Liver (tissue), 9 donors: ENCODE results near the gene IQGAP2. TPM values are rescaled to one million over a fixed set of nuclear protein-coding genes. Genes with fewer than 3 reads are reported as not detected.

Experiments
- DNase-seq: peaks from one replicate; pipeline ENCODE4 v3.0.0-alpha.2; 2017; ENCODE audit warnings: low spot score
- H3K27ac ChIP-seq, 2 donors: one replicate each; pipeline ENCODE4 v1.7.0; 2013; ENCODE audit warnings: inconsistent platforms in 2 of 2, low read length in 2 of 2, control low read depth in 1 of 2, low read depth in 1 of 2, mild to moderate bottlenecking in 1 of 2
- H3K27me3 ChIP-seq, 4 donors: one replicate each; pipeline versions ENCODE4 v1.6.1 to v1.7.0; 2013; ENCODE audit warnings: low read length in 3 of 4, inconsistent platforms in 1 of 4, mild to moderate bottlenecking in 1 of 4, moderate library complexity in 1 of 4; ENCODE audit not compliant: control insufficient read depth in 4 of 4, insufficient read depth in 4 of 4
- H3K36me3 ChIP-seq, 4 donors: one replicate each; pipeline versions ENCODE4 v1.6.1 to v1.7.0; 2013; ENCODE audit warnings: low read length in 3 of 4, mild to moderate bottlenecking in 3 of 4, low read depth in 1 of 4, moderate library complexity in 1 of 4; ENCODE audit not compliant: control insufficient read depth in 4 of 4, insufficient read depth in 3 of 4
- H3K4me1 ChIP-seq, 4 donors: one replicate each; pipeline versions ENCODE4 v1.6.1 to v1.7.0; 2013; ENCODE audit warnings: low read length in 3 of 4, mild to moderate bottlenecking in 3 of 4, moderate library complexity in 1 of 4; ENCODE audit not compliant: control insufficient read depth in 4 of 4, insufficient read depth in 4 of 4
- H3K4me3 ChIP-seq, 3 donors: one replicate each; pipeline versions ENCODE4 v1.6.1 to v1.7.0; 2013; ENCODE audit warnings: low read length in 3 of 3, control low read depth in 1 of 3, low read depth in 1 of 3, mild to moderate bottlenecking in 1 of 3
- H3K9ac ChIP-seq, 2 donors: one replicate each; pipeline ENCODE4 v1.7.0; 2013; ENCODE audit warnings: low read length in 2 of 2, mild to moderate bottlenecking in 2 of 2, moderate library complexity in 2 of 2, control low read depth in 1 of 2, low read depth in 1 of 2
- H3K9me3 ChIP-seq, 4 donors: one replicate each; pipeline versions ENCODE4 v1.6.1 to v1.7.0; 2013; ENCODE audit warnings: low read length in 3 of 4; ENCODE audit not compliant: control insufficient read depth in 4 of 4
- EGR1 ChIP-seq, 2 donors: IDR thresholded peaks; 2 replicates each; pipeline ENCODE4 v1.6.1; 2016 to 2018; ENCODE audit warnings: antibody characterized with exemption in 2 of 2, low read depth in 2 of 2
- FOXA1 ChIP-seq: IDR thresholded peaks from 2 replicates; pipeline ENCODE4 v1.6.1; 2016; ENCODE audit warnings: antibody characterized with exemption
- FOXA2 ChIP-seq: IDR thresholded peaks from 2 replicates; pipeline ENCODE4 v1.6.1; 2016; ENCODE audit warnings: antibody characterized with exemption
- GABPA ChIP-seq, 2 donors: IDR thresholded peaks in 1 of 2; conservative IDR thresholded peaks in 1 of 2; 2 replicates each; pipeline ENCODE4 v1.6.1; 2016; ENCODE audit warnings: antibody characterized with exemption in 2 of 2, mild to moderate bottlenecking in 1 of 2, moderate library complexity in 1 of 2
- HNF4A ChIP-seq, 2 donors: conservative IDR thresholded peaks; 2 replicates each; pipeline ENCODE4 v1.6.1; 2016; ENCODE audit warnings: antibody characterized with exemption in 2 of 2, mild to moderate bottlenecking in 2 of 2
- HNF4G ChIP-seq: IDR thresholded peaks from 2 replicates; pipeline ENCODE4 v1.6.1; 2016; ENCODE audit warnings: antibody characterized with exemption
- JUND ChIP-seq, 2 donors: IDR thresholded peaks; 2 replicates each; pipeline ENCODE4 v1.6.1; 2016; ENCODE audit warnings: antibody characterized with exemption in 2 of 2
- NR2F2 ChIP-seq: IDR thresholded peaks from 2 replicates; pipeline ENCODE4 v1.6.1; 2016; ENCODE audit warnings: antibody characterized with exemption
- RAD21 ChIP-seq, 2 donors: IDR thresholded peaks; 2 replicates each; pipeline ENCODE4 v1.6.1; 2016; ENCODE audit warnings: antibody characterized with exemption in 2 of 2, mild to moderate bottlenecking in 2 of 2
- RXRA ChIP-seq, 2 donors: IDR thresholded peaks; 2 replicates each; pipeline ENCODE4 v1.6.1; 2017 to 2018; ENCODE audit warnings: antibody characterized with exemption in 2 of 2, mild to moderate bottlenecking in 1 of 2
- SP1 ChIP-seq: IDR thresholded peaks from 2 replicates; pipeline ENCODE4 v1.6.1; 2018; ENCODE audit warnings: antibody characterized with exemption, mild to moderate bottlenecking
- TAF1 ChIP-seq: conservative IDR thresholded peaks from 2 replicates; pipeline ENCODE4 v1.6.1; 2016; ENCODE audit warnings: antibody characterized with exemption, mild to moderate bottlenecking
- YY1 ChIP-seq: IDR thresholded peaks from 2 replicates; pipeline ENCODE4 v1.6.1; 2016; ENCODE audit warnings: antibody characterized with exemption, mild to moderate bottlenecking
- WGBS: extraction: QIAGEN DNeasy Blood & Tissue Kit; methylation state at CpG from one replicate; pipeline ENCODE4 v1.1.7; 2013; 5-methylcytosine and 5-hydroxymethylcytosine counted together
- polyA plus RNA-seq, 2 donors: library from polyadenylated mRNA; stranded (reverse) in 1 of 2; unstranded in 1 of 2; fragments of 200-250 nt in 1 of 2; fragments of >200 nt in 1 of 2; fragmentation: Nextera tagmentation in 1 of 2; extraction: Ambion mirVana in 1 of 2; gene quantifications; one replicate each; pipeline versions ENCODE4 v1.2.1 to v1.2.3, GENCODE V29; 2013 to 2015
- total RNA-seq, 2 donors: library from RNA; depleted of rRNA; stranded (reverse); fragments of >200 nt; gene quantifications; one replicate each; pipeline ENCODE4 v1.2.3, GENCODE V29; 2014
- TF ChIP-seq, protein P1 (sequence below): IDR thresholded peaks from 2 replicates; pipeline ENCODE4 v1.6.1; 2016; ENCODE audit warnings: antibody characterized with exemption
- TF ChIP-seq, protein P2 (sequence below): IDR thresholded peaks from 2 replicates; pipeline ENCODE4 v1.6.1; 2016; ENCODE audit warnings: antibody characterized with exemption
- TF ChIP-seq, protein P3 (sequence below): IDR thresholded peaks from 2 replicates; pipeline ENCODE4 v1.6.1; 2016; ENCODE audit warnings: antibody characterized with exemption
- TF ChIP-seq, protein P4 (sequence below): IDR thresholded peaks from 2 replicates; pipeline ENCODE4 v1.6.1; 2016; ENCODE audit warnings: antibody characterized with exemption, mild to moderate bottlenecking
- TF ChIP-seq, protein P5 (sequence below): fragments of 150-350 bp; IDR thresholded peaks from 2 replicates; pipeline ENCODE4 v1.5.1; 2017; ENCODE audit warnings: improper control_type of control experiment, low read depth, low read length; ENCODE audit not compliant: missing input control
- donor health status: healthy.
- donor health status: healthy.
- donor health status: healthy.
- donor health status: healthy.
- donor health status: healthy.

The IQGAP2 gene
- total and polyA plus RNA-seq, 4 donors: 41.5 to 205 (median 102) TPM

DNA sequence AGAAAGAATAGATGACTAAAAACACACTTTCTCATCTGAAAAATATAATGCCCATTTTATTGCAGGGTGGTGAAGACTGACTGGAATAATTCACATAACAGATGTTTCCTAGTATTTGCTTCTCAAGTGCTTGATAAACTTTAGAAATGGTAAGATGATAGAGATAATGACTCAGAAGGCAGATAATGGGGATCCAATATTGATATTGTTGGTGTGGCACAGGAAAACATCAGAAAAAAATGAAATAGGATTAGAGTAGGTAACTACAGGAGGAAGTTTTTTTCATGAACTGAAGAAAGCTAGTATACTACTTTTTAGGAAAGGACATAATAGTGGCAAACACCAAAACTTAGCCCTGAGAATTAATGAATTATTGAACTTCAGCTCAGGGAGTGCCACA is 240.3 kb downstream of the IQGAP2 start:
- no peak for DNase-seq
- Histone ChIP-seq H3K27ac (no peak overlapping the region), H3K4me3 (no peak overlapping the region), H3K27me3 (no peaks in the 10 kb centered on the region), H3K4me1 (no peaks in the 10 kb centered on the region), H3K9ac (no peak overlapping the region), H3K9me3 (no peaks in the 10 kb centered on the region), H3K36me3 (peaks cover 0 to 49% (median 25%) of the 10 kb centered on the region in 4 donors)
- no peak for TF ChIP-seq EGR1 (IDR thresholded peaks at IDR 0.05; ENCODE audit: low read depth in 2 of 2)
- TF ChIP-seq, protein P1, sequence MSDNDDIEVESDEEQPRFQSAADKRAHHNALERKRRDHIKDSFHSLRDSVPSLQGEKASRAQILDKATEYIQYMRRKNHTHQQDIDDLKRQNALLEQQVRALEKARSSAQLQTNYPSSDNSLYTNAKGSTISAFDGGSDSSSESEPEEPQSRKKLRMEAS: no peak
- no peak for TF ChIP-seq NR2F2
- no peak for TF ChIP-seq GABPA (IDR thresholded peaks at IDR 0.05 in 1 of 2, conservative IDR thresholded peaks at IDR 0.05 in 1 of 2)
- no peak for TF ChIP-seq HNF4G
- no peak for TF ChIP-seq TAF1
- no peak for TF ChIP-seq FOXA2
- no peak for TF ChIP-seq FOXA1
- TF ChIP-seq, protein P2, sequence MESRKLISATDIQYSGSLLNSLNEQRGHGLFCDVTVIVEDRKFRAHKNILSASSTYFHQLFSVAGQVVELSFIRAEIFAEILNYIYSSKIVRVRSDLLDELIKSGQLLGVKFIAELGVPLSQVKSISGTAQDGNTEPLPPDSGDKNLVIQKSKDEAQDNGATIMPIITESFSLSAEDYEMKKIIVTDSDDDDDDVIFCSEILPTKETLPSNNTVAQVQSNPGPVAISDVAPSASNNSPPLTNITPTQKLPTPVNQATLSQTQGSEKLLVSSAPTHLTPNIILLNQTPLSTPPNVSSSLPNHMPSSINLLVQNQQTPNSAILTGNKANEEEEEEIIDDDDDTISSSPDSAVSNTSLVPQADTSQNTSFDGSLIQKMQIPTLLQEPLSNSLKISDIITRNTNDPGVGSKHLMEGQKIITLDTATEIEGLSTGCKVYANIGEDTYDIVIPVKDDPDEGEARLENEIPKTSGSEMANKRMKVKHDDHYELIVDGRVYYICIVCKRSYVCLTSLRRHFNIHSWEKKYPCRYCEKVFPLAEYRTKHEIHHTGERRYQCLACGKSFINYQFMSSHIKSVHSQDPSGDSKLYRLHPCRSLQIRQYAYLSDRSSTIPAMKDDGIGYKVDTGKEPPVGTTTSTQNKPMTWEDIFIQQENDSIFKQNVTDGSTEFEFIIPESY: no peak
- no peak for TF ChIP-seq JUND (IDR thresholded peaks at IDR 0.05)
- TF ChIP-seq, protein P3, sequence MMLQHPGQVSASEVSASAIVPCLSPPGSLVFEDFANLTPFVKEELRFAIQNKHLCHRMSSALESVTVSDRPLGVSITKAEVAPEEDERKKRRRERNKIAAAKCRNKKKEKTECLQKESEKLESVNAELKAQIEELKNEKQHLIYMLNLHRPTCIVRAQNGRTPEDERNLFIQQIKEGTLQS: no peak

DNA sequence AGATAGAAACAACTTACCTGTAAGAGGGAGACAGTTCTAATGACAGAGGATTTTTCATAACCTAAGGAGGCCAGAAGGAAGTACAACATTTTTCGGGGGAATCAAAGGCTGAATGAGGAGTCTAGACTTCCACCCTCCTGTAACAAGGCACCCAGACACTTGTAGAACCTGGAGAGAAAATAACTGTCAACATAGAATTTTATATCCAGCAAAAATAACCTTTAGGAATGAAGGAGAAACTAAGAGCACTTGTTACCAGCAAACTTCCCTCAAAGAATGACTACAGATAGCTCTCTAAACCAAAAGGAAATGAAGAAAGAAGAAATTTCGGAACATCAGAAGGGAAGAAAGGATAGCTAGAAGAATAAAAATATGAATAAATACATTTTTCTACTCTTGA is 246.1 kb downstream of the IQGAP2 start:
- H3K9me3 ChIP-seq: peaks cover 0 to 6% (median under 1%) of the 10 kb centered on the region in 4 donors
- WGBS: 97% methylated on average over 2 of the region's 2 CpGs
- H3K4me3 ChIP-seq: no peak overlapping the region
- no peaks in the 10 kb centered on the region for H3K4me1 ChIP-seq
- H3K9ac ChIP-seq: no peak overlapping the region
- H3K27ac ChIP-seq: no peak overlapping the region
- H3K27me3 ChIP-seq: no peaks in the 10 kb centered on the region
- no peak for DNase-seq
- peaks cover 2 to 41% (median 18%) of the 10 kb centered on the region in 4 donors for H3K36me3 ChIP-seq
- TF ChIP-seq, protein P4, sequence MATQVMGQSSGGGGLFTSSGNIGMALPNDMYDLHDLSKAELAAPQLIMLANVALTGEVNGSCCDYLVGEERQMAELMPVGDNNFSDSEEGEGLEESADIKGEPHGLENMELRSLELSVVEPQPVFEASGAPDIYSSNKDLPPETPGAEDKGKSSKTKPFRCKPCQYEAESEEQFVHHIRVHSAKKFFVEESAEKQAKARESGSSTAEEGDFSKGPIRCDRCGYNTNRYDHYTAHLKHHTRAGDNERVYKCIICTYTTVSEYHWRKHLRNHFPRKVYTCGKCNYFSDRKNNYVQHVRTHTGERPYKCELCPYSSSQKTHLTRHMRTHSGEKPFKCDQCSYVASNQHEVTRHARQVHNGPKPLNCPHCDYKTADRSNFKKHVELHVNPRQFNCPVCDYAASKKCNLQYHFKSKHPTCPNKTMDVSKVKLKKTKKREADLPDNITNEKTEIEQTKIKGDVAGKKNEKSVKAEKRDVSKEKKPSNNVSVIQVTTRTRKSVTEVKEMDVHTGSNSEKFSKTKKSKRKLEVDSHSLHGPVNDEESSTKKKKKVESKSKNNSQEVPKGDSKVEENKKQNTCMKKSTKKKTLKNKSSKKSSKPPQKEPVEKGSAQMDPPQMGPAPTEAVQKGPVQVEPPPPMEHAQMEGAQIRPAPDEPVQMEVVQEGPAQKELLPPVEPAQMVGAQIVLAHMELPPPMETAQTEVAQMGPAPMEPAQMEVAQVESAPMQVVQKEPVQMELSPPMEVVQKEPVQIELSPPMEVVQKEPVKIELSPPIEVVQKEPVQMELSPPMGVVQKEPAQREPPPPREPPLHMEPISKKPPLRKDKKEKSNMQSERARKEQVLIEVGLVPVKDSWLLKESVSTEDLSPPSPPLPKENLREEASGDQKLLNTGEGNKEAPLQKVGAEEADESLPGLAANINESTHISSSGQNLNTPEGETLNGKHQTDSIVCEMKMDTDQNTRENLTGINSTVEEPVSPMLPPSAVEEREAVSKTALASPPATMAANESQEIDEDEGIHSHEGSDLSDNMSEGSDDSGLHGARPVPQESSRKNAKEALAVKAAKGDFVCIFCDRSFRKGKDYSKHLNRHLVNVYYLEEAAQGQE: no peak
- TF ChIP-seq, protein P2: no peak
- TF ChIP-seq, protein P3: no peak
- TF ChIP-seq TAF1: no peak
- no peak for TF ChIP-seq JUND (IDR thresholded peaks at IDR 0.05)
- no peak for TF ChIP-seq NR2F2
- TF ChIP-seq FOXA2: no peak
- TF ChIP-seq HNF4G: no peak
- no peak for TF ChIP-seq SP1
- TF ChIP-seq FOXA1: no peak
- TF ChIP-seq RXRA (IDR thresholded peaks at IDR 0.05): no peak
- no peak for TF ChIP-seq HNF4A (conservative IDR thresholded peaks at IDR 0.05)
- no peak for TF ChIP-seq RAD21 (IDR thresholded peaks at IDR 0.05)
- no peak for TF ChIP-seq GABPA (IDR thresholded peaks at IDR 0.05 in 1 of 2, conservative IDR thresholded peaks at IDR 0.05 in 1 of 2)
- TF ChIP-seq, protein P1: no peak
- TF ChIP-seq, protein P5, sequence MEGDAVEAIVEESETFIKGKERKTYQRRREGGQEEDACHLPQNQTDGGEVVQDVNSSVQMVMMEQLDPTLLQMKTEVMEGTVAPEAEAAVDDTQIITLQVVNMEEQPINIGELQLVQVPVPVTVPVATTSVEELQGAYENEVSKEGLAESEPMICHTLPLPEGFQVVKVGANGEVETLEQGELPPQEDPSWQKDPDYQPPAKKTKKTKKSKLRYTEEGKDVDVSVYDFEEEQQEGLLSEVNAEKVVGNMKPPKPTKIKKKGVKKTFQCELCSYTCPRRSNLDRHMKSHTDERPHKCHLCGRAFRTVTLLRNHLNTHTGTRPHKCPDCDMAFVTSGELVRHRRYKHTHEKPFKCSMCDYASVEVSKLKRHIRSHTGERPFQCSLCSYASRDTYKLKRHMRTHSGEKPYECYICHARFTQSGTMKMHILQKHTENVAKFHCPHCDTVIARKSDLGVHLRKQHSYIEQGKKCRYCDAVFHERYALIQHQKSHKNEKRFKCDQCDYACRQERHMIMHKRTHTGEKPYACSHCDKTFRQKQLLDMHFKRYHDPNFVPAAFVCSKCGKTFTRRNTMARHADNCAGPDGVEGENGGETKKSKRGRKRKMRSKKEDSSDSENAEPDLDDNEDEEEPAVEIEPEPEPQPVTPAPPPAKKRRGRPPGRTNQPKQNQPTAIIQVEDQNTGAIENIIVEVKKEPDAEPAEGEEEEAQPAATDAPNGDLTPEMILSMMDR: no peak
- no peak for TF ChIP-seq YY1
- no peak for TF ChIP-seq EGR1 (IDR thresholded peaks at IDR 0.05; ENCODE audit: low read depth in 2 of 2)
